ENCODE data around the gene EPN2.

The EPN2 gene

GRCh38 chr17:19313066-19313745 is 76.0 kb downstream of the EPN2 start:
- TF ChIP-seq CTCF (conservative IDR thresholded peaks at IDR 0.05; ENCODE audit: low read length) = no peak
- DNase-seq (ENCODE audit: low read depth) = no peak
- H3K4me3 ChIP-seq (ENCODE audit: low read length) = no peak overlapping the region

- no peak for TF ChIP-seq CTCF (conservative IDR thresholded peaks at IDR 0.05; ENCODE audit: low read length)
- no peak for DNase-seq (ENCODE audit: low read depth)
- no peak overlapping the region for H3K4me3 ChIP-seq (ENCODE audit: low read length)
These were observed 76.8 kb downstream of the EPN2 start for GRCh38 chr17:19313746-19314651.

- no peak overlapping the region for H3K4me3 ChIP-seq (ENCODE audit: low read length)
- TF ChIP-seq CTCF (conservative IDR thresholded peaks at IDR 0.05; ENCODE audit: low read length) = no peak
- DNase-seq (ENCODE audit: low read depth) = no peak
These were observed 77.9 kb downstream of the EPN2 start for GRCh38 chr17:19315104-19315503.

GRCh38 chr17:19316761-19317358 is 79.7 kb downstream of the EPN2 start:
- no peak for TF ChIP-seq CTCF (conservative IDR thresholded peaks at IDR 0.05; ENCODE audit: low read length)
- no peak overlapping the region for H3K4me3 ChIP-seq (ENCODE audit: low read length)

GRCh38 chr17:19317359-19318095 is 80.4 kb downstream of the EPN2 start:
- TF ChIP-seq CTCF (conservative IDR thresholded peaks at IDR 0.05; ENCODE audit: low read length) = peak; percentile 19; the same call in 1 of the 2 replicates
- no peak overlapping the region for H3K4me3 ChIP-seq (ENCODE audit: low read length)
- peak; percentile 32 for DNase-seq (ENCODE audit: low read depth)

More at GRCh38 chr17:19316761-19317358, 79.7 kb downstream of the EPN2 start:
- no peak for DNase-seq (ENCODE audit: low read depth)

GRCh38 chr17:19318611-19319010 is 81.4 kb downstream of the EPN2 start:
- TF ChIP-seq CTCF (conservative IDR thresholded peaks at IDR 0.05; ENCODE audit: low read length) = no peak
- DNase-seq (ENCODE audit: low read depth) = no peak

More at GRCh38 chr17:19318611-19319010, 81.4 kb downstream of the EPN2 start:
- no peak overlapping the region for H3K4me3 ChIP-seq (ENCODE audit: low read length)
